Measurements from ENCODE around the gene ADARB1.
A peak's percentile ranks its signal among the peaks of the same experiment; 100 is the strongest.

The ADARB1 gene

DNA sequence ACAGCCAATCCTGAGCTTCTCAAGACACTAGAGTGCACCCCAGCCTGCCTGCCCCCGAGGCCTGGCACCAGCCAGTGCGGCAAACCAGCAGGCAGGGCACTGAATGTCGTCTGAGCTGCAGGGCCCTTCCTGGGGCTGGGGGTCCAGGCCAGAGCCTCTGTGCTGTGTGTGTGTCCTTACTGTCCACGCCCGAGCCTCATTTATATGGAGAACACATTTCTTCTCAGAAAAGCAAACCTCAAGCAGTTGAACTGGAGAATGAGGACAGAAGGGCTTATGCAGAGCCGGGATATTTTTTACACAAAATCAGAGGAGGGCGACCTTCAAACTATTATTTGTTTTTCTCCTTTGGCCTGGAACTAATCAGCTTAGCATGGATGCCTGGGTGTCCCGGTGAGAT, 160.6 kb downstream of the ADARB1 start:
- DNase-seq = no peak

DNA sequence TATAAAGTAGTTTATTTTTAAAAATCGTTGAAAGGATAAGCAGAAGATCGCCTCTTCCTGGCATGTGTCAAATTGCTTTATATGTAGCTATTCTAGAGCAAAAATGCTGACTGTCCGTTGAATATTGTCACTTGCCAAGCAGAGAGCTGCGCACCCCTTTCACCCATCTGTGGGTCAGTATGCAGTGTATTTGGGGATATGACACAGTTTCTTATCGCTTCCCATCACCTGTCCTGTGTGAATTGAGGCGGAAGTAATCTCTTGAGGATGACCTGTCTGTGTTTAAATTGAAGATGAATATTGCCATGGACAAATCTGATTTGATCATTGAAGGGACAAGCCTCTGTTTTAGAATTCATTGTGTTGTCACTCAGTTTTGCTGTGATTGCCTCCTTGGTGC, 161.1 kb downstream of the ADARB1 start:
- no peak for DNase-seq

DNA sequence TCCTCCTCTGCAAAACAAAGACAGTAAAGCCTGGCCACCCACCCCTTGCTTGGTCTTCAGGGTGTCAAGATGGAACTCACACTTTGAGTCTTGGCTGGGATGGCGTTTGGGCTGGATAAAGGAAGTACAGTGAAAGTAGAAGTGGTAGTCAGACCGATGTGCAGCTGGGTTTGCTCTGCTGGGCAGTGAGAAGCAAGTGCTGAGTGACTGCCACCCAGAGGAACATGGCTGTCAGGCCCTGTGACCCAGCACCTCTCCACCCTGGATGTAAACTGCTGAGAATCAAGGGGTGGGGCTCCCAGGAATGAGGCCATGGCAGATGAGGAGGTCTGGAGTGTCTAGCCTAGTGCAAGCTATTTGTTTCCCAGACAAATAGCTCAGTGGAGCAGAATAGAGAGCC, 162.1 kb downstream of the ADARB1 start:
- peak; percentile 43 to 48 (median 46) for DNase-seq

DNA sequence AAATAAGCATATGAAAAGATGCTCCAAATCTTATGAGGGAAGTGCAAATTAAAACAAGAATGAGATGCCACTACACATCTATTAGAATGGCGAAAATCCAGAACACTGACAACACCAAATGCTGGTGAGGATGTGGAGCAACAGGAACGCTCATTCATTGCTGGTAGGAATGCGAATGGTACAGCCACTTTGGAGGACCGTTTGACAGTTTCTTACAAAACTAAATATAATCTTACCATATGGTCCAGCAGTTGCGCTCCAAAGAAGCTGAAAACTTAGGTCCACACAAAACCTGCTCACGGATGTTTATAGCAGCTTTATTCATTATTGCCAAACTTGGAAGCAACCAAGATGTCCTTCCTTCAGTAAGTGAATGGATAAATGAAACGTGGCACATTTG, 163.0 kb downstream of the ADARB1 start:
- DNase-seq = no peak

DNA sequence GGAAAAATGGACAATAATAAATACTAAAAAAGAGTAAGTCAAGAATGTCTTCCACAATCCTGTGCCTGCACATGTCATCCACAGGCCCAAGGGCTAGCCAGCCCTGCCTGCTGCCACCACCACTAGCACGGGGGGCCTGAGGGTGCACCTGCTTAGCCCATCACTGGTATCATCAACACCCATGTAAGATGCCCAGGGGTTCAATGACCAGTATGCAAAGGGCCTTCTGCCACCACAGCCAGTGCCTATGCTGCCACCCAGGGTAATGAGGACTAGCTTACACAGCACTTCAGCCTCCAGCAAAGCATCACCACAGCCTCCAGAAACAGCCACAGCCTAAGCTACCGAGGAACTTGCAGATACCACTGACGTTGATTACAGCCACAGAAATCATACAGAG, 167.0 kb downstream of the ADARB1 start:
- no peak for DNase-seq

DNA sequence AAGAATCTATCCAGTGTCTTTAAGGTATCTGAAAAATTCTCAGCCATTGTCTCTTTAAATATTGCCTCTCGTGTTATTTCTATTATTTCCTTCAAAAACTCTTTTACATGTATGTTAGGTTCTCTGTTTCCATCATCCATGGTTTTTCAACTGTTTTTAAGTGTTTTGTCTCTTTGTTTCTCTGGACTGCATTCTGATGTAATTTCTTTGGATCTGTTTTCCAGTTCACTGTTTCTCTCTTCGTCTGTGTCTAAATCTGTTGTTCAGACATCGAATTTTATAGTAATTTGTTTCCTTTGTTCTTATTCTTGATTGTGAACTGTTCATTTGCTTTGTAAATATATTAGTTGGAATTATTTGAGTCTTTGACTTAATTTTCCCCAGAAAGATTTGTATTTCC, 169.2 kb downstream of the ADARB1 start:
- no peak for DNase-seq

DNA sequence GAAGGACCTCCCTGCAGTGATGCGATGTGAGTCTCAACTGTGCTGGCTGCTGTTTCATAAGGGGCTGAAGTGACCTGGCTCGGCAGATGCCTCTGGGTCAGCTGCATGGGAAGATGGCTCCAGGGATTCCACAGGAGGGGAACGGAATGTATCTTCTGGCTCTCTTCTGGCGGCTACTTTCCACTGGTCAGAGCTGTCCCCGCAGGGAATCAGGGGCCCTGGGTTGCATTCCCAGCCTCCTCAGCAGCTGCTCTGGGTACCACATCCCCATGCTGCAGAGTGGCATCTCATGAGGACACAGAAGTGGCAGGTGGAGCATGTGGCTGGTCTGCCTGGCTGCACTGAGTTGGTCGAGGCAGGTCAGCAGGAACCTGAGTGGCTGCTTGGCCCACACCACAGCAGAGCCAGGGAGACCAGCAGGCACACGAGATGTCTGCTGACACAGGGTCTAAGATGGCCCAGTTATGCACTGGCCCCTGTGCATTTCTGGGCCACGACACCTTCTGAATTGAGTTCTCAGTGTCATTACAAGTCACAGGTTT, 170.5 kb downstream of the ADARB1 start:
- DNase-seq = no peak

DNA sequence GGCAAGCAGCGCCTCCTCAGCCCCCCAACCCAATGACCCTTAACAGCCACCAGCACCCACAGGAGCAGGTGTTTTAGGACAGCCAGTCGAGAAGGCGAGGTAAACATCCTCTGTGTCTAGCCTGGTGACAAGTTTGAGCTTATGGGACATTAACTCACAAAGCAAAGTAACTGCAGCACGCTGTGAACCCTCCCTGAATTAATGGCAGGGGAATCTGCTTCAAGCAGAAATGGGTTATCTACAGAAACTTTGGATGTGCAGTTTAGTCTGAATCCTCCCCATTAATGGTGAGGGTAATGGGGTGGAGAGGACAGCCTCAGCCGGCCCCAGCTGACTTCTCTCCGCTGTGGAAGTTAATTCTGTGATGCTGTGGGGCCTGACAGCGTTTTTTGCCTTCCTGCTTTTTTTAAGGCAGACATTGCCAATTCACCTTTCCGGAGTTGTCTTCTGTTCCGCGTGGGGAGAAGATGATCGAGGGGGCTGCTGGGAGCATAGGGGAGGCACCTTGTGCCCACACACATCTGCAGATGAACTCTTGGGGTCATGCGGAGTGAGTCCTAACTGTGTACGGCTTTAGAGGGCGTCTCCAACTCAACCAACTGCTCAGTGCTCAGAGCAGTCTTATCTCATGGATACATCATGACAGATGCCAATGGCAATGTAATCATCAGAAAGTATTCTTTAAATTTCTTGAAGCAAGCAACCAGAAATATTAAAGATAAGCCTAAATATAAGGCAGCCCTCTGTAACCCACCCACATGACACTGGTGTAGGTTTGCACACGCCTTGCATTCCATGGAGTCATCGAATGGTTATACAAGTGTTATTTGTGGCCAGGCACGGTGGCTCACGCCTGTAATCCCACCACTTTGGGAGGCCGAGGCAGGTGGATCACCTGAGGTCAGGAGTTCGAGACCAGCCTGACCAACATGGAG, 172.3 kb downstream of the ADARB1 start:
- no peak for DNase-seq

DNA sequence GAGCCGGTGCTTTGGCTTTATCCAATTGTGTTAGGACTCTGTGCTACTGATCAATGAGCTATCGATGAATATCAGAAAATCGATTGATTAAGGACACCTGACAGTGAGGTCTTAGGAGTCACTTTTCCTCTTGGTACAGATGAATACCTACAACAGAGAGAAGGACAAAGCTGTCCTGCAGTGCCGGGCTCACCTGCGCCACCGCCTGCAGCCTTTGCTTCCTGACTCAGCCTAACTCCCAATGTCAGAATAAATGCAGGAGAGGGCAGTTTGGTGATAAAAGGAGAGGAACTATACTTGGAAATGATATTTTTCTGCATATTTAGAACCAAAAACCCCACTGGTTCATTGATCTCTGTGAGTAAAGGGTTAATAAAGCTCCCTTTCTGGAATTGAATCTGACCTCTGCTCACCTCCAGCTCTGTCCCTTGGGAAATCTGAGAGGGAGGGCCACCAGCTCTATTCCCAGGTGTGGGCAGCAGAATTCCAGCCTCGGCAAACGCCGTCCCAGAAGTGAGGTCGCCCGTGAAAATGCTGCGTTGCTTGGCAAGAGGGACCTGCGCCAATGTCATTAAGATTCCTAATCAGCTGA, 174.0 kb downstream of the ADARB1 start:
- no peak for DNase-seq

DNA sequence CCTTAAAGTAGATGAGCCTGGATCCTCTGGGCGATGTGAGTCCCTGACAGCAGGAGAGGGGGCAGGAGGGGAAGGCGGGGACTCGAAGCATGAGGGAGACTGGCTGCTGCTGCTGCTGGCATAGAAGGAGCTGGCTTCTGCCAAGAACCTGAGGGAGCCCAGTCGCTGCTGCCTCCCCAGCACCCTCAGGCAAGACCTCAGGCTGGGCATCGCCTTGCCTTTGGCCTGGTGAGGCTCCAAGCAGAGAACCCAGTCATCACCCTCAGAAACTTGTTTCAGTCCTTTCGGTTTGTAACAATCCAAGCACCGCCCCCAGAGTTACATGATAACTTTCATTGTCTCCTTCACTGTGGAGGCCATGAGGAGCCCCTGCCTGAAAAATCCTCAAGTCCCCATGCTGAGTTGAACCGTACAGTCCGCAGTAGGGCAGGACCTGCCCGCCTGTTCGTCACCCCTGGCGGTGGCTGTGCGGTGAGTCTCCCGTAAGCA, 174.6 kb downstream of the ADARB1 start:
- DNase-seq = no peak

DNA sequence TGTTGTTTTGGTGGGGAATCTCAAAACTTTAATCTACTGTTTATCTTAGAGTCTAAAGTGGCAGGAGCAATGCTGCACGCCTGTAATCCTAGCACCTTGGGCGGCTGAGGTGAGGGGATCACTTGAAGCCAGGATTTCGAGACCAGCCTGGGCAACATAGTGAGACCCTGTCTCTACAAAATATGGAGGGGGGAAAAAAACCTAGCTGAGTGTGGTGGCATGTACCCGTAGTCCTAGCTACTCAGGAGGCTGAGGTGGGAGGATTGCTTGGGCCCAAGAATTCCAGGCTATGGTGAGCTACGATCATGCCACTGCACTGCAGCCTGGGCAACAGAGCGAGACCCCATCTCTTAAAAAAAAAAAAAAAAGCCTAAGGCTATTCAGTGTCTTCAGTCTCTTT, 175.2 kb downstream of the ADARB1 start:
- DNase-seq = no peak

DNA sequence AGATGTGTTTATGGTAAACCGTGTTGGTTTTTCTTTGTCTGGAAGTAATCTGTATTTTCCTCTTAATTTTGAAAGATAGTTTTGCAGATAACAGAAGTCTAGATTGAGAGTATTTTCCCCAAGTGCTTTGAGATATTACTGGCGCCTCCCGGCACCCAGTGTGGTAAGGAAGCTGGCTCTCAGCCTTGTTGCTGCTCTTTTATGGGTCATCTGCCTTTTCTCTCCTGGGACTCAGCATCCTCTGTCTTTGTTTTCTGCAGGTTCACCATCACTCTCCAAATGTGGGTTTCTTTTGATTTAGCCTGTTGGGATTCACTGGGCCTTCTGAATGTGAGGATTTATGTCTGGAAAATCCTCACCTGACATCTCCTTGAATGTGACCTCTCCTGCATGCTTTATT, 175.9 kb downstream of the ADARB1 start:
- DNase-seq = no peak

DNA sequence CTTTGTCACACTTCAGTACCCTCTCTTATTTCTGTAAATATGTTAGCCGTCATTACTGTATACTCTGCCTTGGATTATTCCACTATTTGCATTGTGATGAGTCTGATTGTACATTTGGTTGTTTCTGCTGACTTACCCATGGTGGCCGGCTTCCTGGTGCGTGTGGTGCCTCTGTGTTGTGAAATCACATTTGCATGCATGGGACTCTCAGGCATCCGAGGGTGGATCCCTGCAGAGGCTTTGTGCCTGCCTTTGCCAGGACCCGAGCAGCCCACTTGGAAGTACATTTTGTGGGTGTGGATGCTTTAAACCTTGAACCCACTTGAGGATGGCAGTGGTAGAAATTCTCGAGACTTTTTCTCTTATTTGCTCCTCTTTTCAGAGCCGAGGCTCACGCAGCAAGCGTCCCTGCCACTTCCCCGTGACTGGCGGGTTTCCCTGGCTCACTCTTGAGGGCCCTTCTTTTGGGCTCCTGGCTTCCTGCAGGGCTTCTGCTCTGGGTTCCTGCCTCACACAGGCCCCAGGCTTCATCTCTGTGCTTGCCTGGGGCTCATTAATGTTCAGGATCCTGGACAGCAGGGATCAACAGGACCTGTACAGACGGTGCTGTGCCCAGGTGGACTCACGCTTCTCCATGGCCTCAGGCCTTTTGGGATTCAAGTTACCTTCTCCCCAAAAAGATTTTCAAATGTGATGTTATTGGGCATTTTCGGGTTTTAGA, 176.7 kb downstream of the ADARB1 start:
- DNase-seq = peak in 1 of 3 donors; percentile 13

DNA sequence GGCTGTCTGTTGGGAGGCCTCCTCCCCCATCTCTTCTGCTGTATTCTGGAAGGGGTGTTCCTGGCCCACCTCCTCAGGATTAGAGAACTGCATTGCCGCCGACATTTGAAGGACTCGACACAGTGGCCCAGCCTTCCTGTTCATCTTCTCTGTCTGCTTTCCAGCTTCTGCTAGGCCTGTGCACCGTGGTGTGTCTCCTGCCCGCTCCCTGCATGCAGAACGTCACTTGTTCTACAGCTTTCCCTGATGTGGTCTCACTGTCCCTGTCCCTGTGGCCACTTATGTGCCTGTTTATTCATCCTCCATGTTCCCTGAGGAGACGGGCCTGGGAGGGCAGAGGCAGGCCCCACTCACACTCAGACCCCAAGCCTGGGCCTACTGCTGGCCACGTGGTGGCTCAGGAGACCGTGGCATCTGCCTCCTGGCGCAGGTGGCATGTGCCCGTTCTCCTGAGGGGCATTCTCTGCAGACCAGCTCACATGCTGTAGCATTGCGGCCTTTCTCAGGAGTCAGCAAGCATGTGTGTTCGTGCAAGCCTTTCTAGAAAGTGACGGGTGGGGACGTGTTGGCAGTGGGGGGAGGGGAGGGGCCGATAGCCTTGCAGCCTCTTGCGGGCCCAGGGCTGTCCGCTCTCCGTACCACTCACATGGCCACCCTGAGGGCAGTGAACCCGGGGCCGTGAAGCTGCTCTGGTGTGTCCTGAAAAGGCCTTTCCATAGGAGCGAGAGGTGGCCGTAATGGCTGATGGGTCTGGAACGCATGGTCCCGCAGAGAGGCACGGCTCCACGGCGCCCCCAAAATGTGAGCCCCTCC, 177.5 kb downstream of the ADARB1 start:
- DNase-seq = no peak

DNA sequence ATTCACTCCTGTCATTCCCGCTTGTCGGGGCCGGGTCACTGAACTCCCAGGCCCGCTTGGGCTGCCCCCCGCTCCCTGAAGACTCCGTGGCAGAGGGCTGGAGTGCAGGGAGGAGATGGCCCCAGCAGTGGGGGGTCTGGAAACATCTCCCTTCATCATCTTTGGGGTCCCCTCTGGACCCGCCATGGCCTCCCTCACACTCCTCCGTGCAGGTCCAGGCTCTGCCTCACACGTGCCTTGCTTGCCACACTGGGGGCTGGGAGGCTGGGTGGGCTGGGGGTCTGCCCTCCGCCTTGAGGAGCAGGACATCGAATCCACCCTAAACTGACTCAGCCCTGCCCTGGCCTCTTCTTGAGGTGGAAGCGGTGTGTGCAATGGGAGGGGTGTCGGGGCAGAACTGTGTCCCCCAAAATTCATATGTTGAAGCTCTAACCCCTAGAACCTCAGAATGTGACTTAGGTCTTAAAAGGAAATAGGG, 178.1 kb downstream of the ADARB1 start:
- no peak for DNase-seq

DNA sequence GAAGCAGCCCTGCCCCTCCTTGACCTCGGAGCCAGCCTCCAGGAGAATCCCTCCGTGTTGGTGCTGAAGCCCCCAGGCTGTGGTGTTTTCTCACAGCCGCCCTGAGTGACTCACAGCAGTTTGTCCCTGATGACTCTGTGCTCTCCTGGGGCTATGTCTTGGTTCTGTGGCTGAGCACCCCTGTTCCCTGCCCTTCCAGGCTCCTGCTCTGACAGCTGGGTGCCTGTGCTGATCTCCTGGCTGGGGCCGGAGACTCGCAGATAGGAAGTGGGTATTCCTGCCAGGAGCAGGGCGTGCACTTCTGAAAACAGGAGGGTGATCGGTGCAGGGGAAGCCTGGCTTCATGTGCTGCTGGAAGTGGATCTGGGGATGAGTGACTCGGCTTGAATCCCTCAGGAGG, 178.8 kb downstream of the ADARB1 start:
- DNase-seq = no peak

DNA sequence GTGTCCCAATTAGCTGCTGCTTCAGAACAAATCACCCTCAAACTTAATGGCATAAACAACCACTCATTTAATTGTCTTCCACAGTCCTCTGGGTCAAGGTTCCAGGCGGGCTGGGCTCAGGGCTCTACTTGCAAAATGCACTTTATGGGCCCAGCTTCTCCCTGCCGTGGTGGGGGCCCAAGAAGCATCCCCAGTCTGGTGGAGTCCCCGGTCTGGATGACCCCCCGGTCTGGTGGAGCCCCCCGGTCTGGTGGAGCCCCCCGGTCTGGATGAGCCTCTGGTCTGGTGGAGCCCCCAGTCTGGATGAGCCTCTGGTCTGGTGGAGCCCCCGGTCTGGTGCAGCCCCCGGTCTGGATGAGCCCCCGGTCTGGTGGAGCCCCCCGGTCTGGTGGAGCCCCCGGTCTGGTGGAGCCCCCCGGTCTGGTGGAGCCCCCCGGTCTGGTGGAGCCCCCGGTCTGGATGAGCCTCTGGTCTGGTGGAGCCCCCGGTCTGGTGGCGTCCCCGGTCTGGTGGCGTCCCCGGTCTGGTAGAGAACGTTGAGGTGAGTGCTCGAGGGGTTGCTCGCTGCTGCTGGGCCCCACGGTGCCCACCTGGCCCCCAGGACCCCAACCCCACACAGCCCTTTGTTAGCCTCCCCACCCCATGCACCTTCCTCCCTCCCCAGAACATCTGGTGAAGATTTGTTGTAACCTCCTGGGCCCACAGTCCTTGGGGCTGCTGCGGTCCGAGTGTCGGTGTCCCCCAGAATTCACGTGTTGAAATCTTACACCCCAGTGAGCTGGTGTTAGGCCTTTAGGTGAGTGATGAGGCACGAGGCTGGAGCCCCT, 179.5 kb downstream of the ADARB1 start:
- no peak for DNase-seq

DNA sequence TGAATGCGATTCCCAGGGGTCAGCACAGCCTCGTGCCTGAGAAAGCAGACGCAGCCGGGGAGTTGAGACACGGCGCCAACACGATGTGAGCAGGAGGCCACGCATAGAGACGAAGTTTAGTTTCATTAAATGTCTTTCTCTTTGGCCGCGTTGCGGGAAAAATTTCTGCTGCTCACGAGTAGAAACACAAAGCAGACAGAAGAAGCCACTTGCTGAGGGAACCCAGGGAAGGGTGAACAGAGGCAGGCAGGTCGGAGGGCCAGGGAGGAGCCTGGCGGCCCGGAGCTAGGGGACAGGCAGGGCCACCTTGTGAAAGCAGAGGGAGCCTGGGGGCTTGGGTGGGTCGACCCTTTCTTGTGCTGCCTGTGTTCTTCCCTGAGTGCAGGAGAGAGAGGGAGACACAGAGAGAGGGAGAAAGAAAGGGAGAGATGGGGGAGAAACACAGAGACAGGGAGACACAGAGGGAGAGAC, 180.1 kb downstream of the ADARB1 start:
- no peak for DNase-seq

DNA sequence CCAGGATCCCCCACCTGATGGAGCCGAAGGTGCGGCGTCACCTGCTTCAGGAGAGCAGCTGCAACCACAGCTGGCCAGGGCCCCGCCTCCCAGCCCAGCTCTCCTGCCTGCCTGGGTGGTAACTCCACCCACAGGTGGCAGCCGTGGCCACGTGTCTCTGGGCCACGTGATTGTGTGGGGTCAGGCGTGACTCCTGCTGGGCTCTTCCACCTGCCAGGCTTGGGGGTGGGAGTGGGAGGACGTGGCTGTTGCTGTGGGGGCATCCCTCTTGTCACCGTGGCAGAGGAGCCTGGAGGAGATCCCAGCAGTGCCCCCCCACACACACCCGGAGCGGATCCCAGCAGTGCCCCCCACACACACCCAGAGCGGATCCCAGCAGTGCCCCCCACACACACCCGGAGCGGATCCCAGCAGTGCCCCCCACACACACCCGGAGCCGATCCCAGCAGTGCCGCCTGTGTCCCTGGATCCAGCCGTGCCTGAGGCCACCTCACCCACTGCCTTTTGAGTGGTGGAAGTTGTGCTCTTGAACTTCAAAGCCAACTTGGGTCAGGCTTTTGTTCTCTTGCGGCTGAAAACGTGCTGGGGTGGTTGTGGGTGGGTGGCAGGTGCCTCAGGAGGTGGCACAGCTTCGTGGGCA, 181.1 kb downstream of the ADARB1 start:
- DNase-seq = no peak

DNA sequence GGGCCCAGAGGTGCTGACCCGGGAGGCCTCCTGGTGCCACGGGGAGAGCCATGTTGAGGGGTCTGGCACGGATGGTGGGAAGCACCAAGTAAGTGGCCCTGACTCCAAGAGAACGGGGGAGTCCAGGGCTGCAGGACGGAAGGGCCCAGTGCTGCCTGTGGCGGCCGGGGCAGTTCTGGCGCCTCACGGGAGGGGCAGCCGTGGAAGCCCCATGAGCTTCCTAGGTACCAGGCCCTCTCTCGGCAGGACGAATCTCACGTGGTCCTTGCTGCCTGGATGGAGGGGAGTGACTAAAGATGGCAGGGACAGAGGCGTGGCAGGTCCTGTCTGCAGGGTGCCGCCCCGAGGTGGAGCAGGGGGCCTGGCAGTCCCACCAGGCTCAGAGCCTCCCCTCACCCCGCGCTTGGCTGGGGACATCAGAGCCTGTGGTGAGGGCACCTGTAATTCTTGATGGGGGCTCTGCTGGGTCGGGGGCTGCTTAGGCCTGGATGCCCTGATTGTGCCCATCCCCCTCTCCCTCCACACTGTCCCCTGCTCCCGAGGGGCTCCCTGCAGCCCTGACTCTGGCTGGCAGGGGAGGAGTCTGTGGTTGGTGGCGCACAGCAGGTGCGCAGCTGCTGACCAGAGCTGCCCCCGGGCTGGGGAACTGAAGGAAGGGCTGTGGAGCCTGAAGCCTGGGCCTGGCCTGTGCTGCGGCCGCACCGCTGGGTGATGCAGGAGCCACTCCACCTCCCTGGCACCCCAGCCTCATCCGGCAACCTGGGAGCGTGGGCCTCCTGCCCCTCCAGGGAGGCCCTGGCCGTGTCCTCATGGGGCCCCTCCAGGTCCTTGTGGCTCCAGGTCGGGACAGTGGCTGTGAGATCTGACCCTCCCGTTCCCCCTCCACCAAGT, 181.9 kb downstream of the ADARB1 start:
- no peak for DNase-seq
